Loucy (cell line): Measurements from ENCODE around the gene MAD1L1.

Source experiments
- H2AFZ ChIP-seq: fragments of 200-600 bp; sonication (generic); 2 replicates; pipeline ENCODE4 v1.6.0; 2016; ENCODE audit warnings: antibody characterized with exemption, mild to moderate bottlenecking, low read length, moderate library complexity
- H3F3A ChIP-seq: fragments of 200-600 bp; 2 replicates; pipeline ENCODE4 v1.6.0; 2016; ENCODE audit warnings: antibody characterized with exemption, low read depth, mild to moderate bottlenecking
- H3K27me3 ChIP-seq: fragments of 200-600 bp; sonication (generic); 2 replicates; pipeline ENCODE4 v1.6.1; 2014; ENCODE audit warnings: low read length, mild to moderate bottlenecking; ENCODE audit not compliant: insufficient read depth, poor library complexity, severe bottlenecking
- H3K36me3 ChIP-seq: fragments of 200-600 bp; sonication (generic); 2 replicates; pipeline ENCODE4 v1.6.1; 2016; ENCODE audit warnings: low read length; ENCODE audit not compliant: insufficient read depth
- H3K4me1 ChIP-seq: fragments of 200-600 bp; sonication (generic); 2 replicates; pipeline ENCODE4 v1.5.1; 2014; ENCODE audit warnings: low read length, mild to moderate bottlenecking; ENCODE audit not compliant: insufficient read depth, poor library complexity, severe bottlenecking
- H3K4me2 ChIP-seq: fragments of 200-600 bp; sonication (generic); 2 replicates; pipeline ENCODE4 v1.6.0; 2014; ENCODE audit warnings: antibody characterized with exemption, low read length, low read depth, mild to moderate bottlenecking; ENCODE audit not compliant: poor library complexity, severe bottlenecking
- H3K4me3 ChIP-seq: fragments of 200-600 bp; sonication (generic); 2 replicates; pipeline ENCODE4 v1.5.1; 2014; ENCODE audit warnings: low read length, mild to moderate bottlenecking, mixed read lengths; ENCODE audit not compliant: poor library complexity, severe bottlenecking
- H3K79me2 ChIP-seq: fragments of 200-600 bp; sonication (generic); 2 replicates; pipeline ENCODE4 v1.6.1; 2014; ENCODE audit warnings: low read length; ENCODE audit not compliant: insufficient read depth
- H3K9ac ChIP-seq: fragments of 200-600 bp; sonication (generic); 2 replicates; pipeline ENCODE4 v1.6.0; 2014; ENCODE audit warnings: mild to moderate bottlenecking, low read depth, low read length, moderate library complexity; ENCODE audit not compliant: poor library complexity, severe bottlenecking
- H3K9me2 ChIP-seq: fragments of 200-600 bp; sonication (generic); replicated peaks from 2 replicates; pipeline ENCODE4 v1.6.1; 2016; ENCODE audit warnings: low read depth, low read length, mixed read lengths
- H3K9me3 ChIP-seq: fragments of 200-600 bp; sonication (generic); 2 replicates; pipeline ENCODE4 v1.6.1; 2014; ENCODE audit warnings: mild to moderate bottlenecking, antibody characterized with exemption, low read length, low read depth; ENCODE audit not compliant: insufficient read depth
- H4K20me1 ChIP-seq: fragments of 200-600 bp; sonication (generic); 2 replicates; pipeline ENCODE4 v1.6.0; 2014; ENCODE audit warnings: antibody characterized with exemption, low read length, mild to moderate bottlenecking; ENCODE audit not compliant: insufficient read depth, poor library complexity, severe bottlenecking
- CTCF ChIP-seq: fragments of 200-600 bp; sonication (generic); conservative IDR thresholded peaks from 2 replicates; pipeline ENCODE4 v1.5.1; 2014; ENCODE audit warnings: mild to moderate bottlenecking, antibody characterized with exemption, low read length
- EZH2phosphoT487 ChIP-seq: fragments of 200-600 bp; IDR thresholded peaks from 2 replicates; pipeline ENCODE4 v1.6.1; 2018; ENCODE audit warnings: antibody characterized with exemption, mild to moderate bottlenecking, moderate library complexity, borderline replicate concordance

Gene MAD1L1

GRCh38 chr7:1873857-1874589, 358.7 kb downstream of the MAD1L1 start:
- no peak for TF ChIP-seq CTCF
- no peak for TF ChIP-seq EZH2phosphoT487
- no peaks in the 10 kb centered on the region for H3K27me3 ChIP-seq

GRCh38 chr7:1873421-1873820, 359.3 kb downstream of the MAD1L1 start:
- Histone ChIP-seq H3K27me3 (no peaks in the 10 kb centered on the region), H3K9me2 (no peaks in the 10 kb centered on the region), H3K9ac (no peak overlapping the region), H3F3A (no peaks in the 10 kb centered on the region), H2AFZ (no peak overlapping the region), H3K4me2 (no peak overlapping the region), H3K4me3 (no peak overlapping the region), H3K79me2 (peaks cover 55% of the 10 kb centered on the region), H3K9me3 (no peaks in the 10 kb centered on the region), H4K20me1 (peaks cover 5% of the 10 kb centered on the region), H3K36me3 (peaks cover 15% of the 10 kb centered on the region; the same call in 1 of the 2 replicates), H3K4me1 (no peaks in the 10 kb centered on the region)
- no peak for TF ChIP-seq CTCF
- TF ChIP-seq EZH2phosphoT487, result no peak

More at GRCh38 chr7:1873857-1874589, 358.7 kb downstream of the MAD1L1 start:
- Histone ChIP-seq H3F3A (no peaks in the 10 kb centered on the region), H3K79me2 (peaks cover 55% of the 10 kb centered on the region), H3K4me2 (no peak overlapping the region), H2AFZ (no peak overlapping the region), H3K9ac (no peak overlapping the region), H3K4me1 (no peaks in the 10 kb centered on the region), H3K36me3 (peaks cover 20% of the 10 kb centered on the region; the same call in 1 of the 2 replicates), H4K20me1 (peaks cover 3% of the 10 kb centered on the region), H3K9me2 (no peaks in the 10 kb centered on the region), H3K9me3 (no peaks in the 10 kb centered on the region), H3K4me3 (no peak overlapping the region)

GRCh38 chr7:1873070-1873405, 359.7 kb downstream of the MAD1L1 start:
- H4K20me1 ChIP-seq, result peaks cover 6% of the 10 kb centered on the region
- no peak overlapping the region for H2AFZ ChIP-seq
- no peaks in the 10 kb centered on the region for H3K9me2 ChIP-seq
- no peaks in the 10 kb centered on the region for H3F3A ChIP-seq
- no peak overlapping the region for H3K4me3 ChIP-seq
- H3K27me3 ChIP-seq, result no peaks in the 10 kb centered on the region
- H3K36me3 ChIP-seq, result peaks cover 15% of the 10 kb centered on the region; the same call in 1 of the 2 replicates
- peaks cover 51% of the 10 kb centered on the region for H3K79me2 ChIP-seq
- H3K4me1 ChIP-seq, result no peaks in the 10 kb centered on the region
- no peaks in the 10 kb centered on the region for H3K9me3 ChIP-seq
- TF ChIP-seq EZH2phosphoT487 (no peak), CTCF (no peak)
- H3K4me2 ChIP-seq, result no peak overlapping the region
- no peak overlapping the region for H3K9ac ChIP-seq
